IPS DF 6.9 (cell line): ENCODE measurements around the gene BCL2L15.
A peak's percentile ranks its signal among the peaks of the same experiment; 100 is the strongest.

Experiments used
- DNase-seq: peaks from one replicate; pipeline ENCODE4 v3.0.0-alpha.2; 2013; ENCODE audit warnings: low read depth, low spot score
- H3K27ac ChIP-seq: one replicate; pipeline ENCODE4 v1.5.1; 2013; ENCODE audit warnings: low read length, control low read depth
- H3K27me3 ChIP-seq: 2 replicates; pipeline ENCODE4 v1.6.1; 2013; ENCODE audit warnings: mild to moderate bottlenecking, low read length; ENCODE audit not compliant: control insufficient read depth, insufficient read depth
- H3K36me3 ChIP-seq: 2 replicates; pipeline ENCODE4 v1.6.1; 2013; ENCODE audit warnings: low read length; ENCODE audit not compliant: control insufficient read depth, insufficient read depth
- H3K4me1 ChIP-seq: 2 replicates; pipeline ENCODE4 v1.6.1; 2013; ENCODE audit warnings: low read length; ENCODE audit not compliant: control insufficient read depth, insufficient read depth
- H3K4me3 ChIP-seq: 2 replicates; pipeline ENCODE4 v1.5.1; 2013; ENCODE audit warnings: mild to moderate bottlenecking, low read length
- H3K9me3 ChIP-seq: 2 replicates; pipeline ENCODE4 v1.6.1; 2013; ENCODE audit warnings: low read length, inconsistent platforms; ENCODE audit not compliant: control insufficient read depth, insufficient read depth
- WGBS: extraction: QIAGEN DNeasy Blood & Tissue Kit; methylation state at CpG from one replicate; pipeline ENCODE4 v1.1.7; 2013; ENCODE audit warnings: mixed read lengths, missing lambda C conversion rate; ENCODE audit not compliant: insufficient read length, insufficient coverage; 5-methylcytosine and 5-hydroxymethylcytosine counted together

The BCL2L15 gene

DNA sequence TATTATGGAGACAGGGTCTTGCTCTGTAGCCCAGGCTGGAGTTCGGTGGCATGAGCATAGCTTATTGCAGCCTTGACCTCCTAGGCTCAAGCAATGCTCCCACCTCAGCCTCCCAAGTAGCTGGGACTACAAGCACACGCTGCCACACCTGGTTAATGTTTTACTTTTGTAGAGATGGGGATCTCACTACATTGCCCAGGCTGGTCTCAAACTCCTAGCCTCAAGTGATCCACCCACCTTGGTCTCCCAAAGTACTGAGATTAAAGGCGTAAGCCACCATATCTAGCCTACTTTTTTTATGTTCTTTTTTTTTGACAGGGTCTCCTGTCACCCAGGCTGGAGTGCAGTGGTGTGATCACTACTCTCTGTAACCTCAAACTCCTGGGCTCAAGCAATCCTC lies 5.9 kb upstream of the BCL2L15 start:
- Histone ChIP-seq H3K36me3 (no peaks in the 10 kb centered on the region; the same call in 1 of the 2 replicates), H3K27me3 (no peaks in the 10 kb centered on the region), H3K4me3 (no peak overlapping the region), H3K4me1 (no peaks in the 10 kb centered on the region), H3K9me3 (no peaks in the 10 kb centered on the region), H3K27ac (no peak overlapping the region)
- no peak for DNase-seq
- WGBS: no CpG with 5 or more reads among the region's 3 CpGs

DNA sequence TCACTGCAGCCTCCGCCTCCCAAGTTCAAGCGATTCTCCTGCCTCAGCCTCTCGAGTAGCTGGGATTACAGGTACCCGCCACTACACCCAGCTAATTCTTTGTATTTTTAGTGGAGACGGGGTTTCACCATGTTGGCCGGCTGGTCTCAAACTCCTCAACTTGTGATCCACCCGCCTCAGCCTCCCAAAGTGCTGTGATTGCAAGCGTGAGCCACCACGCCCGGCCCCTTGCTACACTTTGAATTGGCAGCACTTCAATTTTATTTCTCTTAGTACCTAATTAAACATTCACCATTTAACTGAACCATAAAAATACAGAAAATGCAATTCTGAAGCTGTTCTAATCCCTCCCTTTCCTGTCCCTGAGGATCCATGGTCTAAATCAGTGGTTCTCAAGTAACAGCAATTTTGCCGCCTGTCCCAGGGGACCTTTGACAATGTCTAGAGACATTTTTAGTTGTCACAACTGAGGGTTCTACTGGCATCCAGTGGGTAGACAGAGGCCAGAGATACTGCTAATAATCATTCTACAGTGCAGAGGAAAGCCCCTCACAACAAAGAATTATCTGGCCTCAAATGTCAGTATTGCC lies 4.3 kb upstream of the BCL2L15 start:
- H3K27ac ChIP-seq: no peak overlapping the region
- DNase-seq: no peak
- H3K4me3 ChIP-seq: no peak overlapping the region
- no peaks in the 10 kb centered on the region for H3K27me3 ChIP-seq
- H3K36me3 ChIP-seq: no peaks in the 10 kb centered on the region; the same call in 1 of the 2 replicates
- no CpG with 5 or more reads among the region's 11 CpGs for WGBS
- H3K4me1 ChIP-seq: no peaks in the 10 kb centered on the region
- no peaks in the 10 kb centered on the region for H3K9me3 ChIP-seq

DNA sequence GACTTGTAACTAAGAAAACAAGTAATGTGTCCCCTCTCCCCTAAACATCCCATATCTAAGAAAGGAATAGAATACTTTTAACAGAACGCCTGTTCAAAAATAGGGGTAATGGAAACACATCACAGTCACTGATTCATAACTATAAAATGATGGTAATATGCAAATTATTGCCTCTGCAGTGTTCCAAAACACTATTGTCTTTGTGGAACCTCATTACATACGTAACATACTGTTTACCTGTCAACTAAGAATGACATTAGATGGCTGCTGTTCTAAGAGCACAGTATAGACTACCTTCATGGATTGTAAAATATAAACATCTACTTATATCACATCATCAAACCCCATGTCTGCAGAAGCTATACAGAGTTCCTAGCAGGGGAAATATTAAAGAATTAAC lies 3.4 kb upstream of the BCL2L15 start:
- DNase-seq: no peak
- WGBS: no CpG with 5 or more reads among the region's 2 CpGs
- Histone ChIP-seq H3K4me3 (no peak overlapping the region), H3K9me3 (no peaks in the 10 kb centered on the region), H3K4me1 (no peaks in the 10 kb centered on the region), H3K27ac (no peak overlapping the region), H3K27me3 (no peaks in the 10 kb centered on the region), H3K36me3 (no peaks in the 10 kb centered on the region; the same call in 1 of the 2 replicates)

DNA sequence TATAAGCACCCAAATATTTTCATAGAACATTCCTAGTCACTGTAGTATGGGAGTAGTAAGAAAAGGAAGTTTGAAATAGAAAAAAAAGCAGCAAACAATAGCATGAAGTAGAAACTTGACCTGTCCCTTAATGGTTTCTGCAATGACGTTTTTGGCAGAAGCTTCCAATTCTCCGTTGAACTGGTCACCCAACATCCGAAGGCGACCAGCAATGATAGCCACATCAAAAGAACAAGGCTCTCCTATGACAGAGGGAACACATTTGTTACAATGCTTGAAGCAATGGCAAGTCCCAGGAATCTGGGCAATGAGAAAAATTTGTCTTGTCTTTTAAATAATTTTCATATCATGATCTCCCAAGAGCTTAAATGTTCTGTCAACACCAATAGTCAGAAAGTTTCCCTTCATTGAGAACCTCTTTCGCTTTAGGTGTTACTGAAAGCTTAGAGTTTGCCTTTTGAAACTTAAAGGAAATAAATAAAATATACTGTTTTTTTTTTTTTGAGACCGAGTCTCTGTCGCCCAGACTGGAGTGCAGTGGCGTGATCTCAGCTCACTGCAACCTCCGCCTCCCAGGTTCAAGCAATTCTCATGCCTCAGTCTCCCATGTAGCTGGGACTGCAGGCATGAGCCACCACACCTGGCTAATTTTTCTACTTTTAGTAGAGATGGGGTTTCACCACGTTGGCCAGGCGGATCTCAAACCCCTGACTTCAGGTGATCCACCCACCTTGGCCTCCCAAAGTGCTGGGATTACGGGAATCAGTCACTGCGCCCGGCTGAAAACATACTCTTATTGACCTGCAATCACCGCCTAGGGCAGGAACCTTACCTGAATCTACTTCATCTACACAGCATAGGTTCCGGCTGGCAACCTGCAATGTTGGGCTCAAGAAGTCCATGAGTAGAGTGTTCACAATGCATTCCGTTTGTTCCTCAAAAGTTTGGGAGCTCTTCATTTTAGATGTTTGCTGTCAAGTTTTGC lies 672 bp downstream of the BCL2L15 start:
- Histone ChIP-seq H3K9me3 (no peaks in the 10 kb centered on the region), H3K4me3 (no peak overlapping the region), H3K27me3 (no peaks in the 10 kb centered on the region), H3K27ac (no peak overlapping the region), H3K36me3 (no peaks in the 10 kb centered on the region), H3K4me1 (no peaks in the 10 kb centered on the region)
- no peak for DNase-seq
- no CpG with 5 or more reads among the region's 17 CpGs for WGBS

- Histone ChIP-seq H3K9me3 (no peaks in the 10 kb centered on the region), H3K36me3 (no peaks in the 10 kb centered on the region), H3K27ac (no peak overlapping the region), H3K4me1 (no peaks in the 10 kb centered on the region), H3K4me3 (no peak overlapping the region), H3K27me3 (no peaks in the 10 kb centered on the region)
- WGBS: no CpG with 5 or more reads among the region's 2 CpGs
- no peak for DNase-seq
Measured at GRCh38 chr1:113881661-113882060, 5.7 kb downstream of the BCL2L15 start.

DNA sequence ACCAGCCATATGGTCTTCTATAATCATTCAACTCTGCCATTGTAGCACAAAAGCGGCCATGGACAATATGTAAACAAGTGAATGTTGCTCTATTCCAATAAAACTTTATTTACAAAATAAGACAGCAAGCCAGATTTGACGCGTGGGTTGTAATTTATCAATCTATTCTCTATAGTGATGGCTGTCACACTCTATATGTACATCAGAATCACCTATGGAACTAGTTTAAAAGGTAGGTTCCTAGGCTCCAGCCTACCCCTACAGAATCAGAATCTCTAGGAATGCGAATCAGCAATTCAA lies 7.7 kb downstream of the BCL2L15 start:
- Histone ChIP-seq H3K4me3 (no peak overlapping the region), H3K36me3 (no peaks in the 10 kb centered on the region), H3K27me3 (no peaks in the 10 kb centered on the region), H3K4me1 (no peaks in the 10 kb centered on the region), H3K27ac (no peak overlapping the region), H3K9me3 (no peaks in the 10 kb centered on the region)
- no peak for DNase-seq
- no CpG with 5 or more reads among the region's 4 CpGs for WGBS

DNA sequence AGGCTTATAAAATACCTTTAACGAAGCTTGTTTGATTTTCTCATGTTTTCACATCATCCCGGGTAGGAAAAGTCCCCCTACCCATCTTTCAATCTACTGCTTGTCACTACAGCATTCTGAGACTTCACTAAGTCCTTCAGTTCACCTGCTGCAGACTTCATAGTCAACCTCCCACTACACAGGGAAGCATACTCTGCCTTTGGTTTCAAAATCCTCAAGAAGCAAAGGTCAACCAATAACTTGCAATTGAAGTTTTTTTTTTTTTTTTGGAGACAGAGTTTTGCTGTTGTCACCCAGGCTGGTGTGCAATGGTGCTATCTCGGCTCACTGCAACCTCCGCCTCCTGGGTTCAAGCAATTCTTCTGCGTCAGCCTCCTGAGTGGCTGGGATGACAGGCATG lies 11.2 kb downstream of the BCL2L15 start:
- H3K4me1 ChIP-seq: no peaks in the 10 kb centered on the region
- DNase-seq: no peak
- WGBS: no CpG with 5 or more reads among the region's 5 CpGs
- no peaks in the 10 kb centered on the region for H3K36me3 ChIP-seq
- H3K27me3 ChIP-seq: no peaks in the 10 kb centered on the region
- no peaks in the 10 kb centered on the region for H3K9me3 ChIP-seq
- no peak overlapping the region for H3K4me3 ChIP-seq
- H3K27ac ChIP-seq: no peak overlapping the region

GRCh38 chr1:113875714-113876113 lies 11.7 kb downstream of the BCL2L15 start:
- H3K27ac ChIP-seq: no peak overlapping the region

DNA sequence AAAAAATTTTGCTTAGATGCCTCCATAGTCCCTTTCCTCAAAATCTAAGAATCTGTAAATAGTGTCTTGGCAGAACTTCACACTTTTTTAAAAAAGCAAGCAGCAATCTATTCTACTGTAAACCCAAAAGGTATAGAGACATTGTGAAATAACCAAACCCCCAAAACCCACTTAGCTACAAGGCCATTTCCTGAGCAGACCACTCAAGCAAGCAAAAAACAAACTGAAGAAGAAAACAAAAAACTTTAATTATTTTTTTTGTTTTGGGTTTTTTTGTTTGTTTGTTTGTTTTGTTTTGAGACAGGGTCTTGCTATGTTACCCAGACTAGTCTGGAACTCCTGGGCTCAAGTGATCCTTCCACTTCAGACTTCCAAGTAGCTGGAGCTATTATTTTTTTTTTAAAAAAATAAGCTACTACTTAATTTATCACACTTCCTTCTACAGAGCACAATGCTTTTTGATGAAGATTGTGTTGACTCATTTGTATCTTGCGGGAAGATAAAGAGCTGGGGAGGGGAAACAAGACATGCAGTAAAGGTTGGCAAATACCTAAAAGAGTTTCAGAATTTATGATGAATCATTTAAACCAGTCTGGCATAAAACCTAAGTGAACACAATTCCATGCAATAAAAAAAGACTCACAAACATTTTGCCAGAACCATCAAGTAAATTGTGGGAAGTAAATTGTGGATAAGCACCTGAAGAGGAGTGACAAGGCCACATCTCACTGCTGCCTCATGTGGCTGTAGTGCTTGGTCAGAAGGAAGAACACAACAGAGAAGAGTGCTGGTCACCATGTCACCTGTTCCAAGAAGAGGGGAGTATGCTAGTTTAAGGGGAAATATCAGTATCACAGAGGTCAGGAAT lies 13.1 kb downstream of the BCL2L15 start:
- no peaks in the 10 kb centered on the region for H3K27me3 ChIP-seq
- WGBS: no CpG with 5 or more reads among the region's 1 CpG
- H3K9me3 ChIP-seq: no peaks in the 10 kb centered on the region
- no peaks in the 10 kb centered on the region for H3K36me3 ChIP-seq
- no peak overlapping the region for H3K4me3 ChIP-seq
- DNase-seq: peak; percentile 18
- no peak overlapping the region for H3K27ac ChIP-seq
- H3K4me1 ChIP-seq: no peaks in the 10 kb centered on the region

More at GRCh38 chr1:113875714-113876113, 11.7 kb downstream of the BCL2L15 start:
- no peaks in the 10 kb centered on the region for H3K36me3 ChIP-seq
- H3K4me1 ChIP-seq: no peaks in the 10 kb centered on the region
- no peak for DNase-seq
- WGBS: no CpG with 5 or more reads among the region's 2 CpGs
- H3K9me3 ChIP-seq: no peaks in the 10 kb centered on the region
- H3K27me3 ChIP-seq: no peaks in the 10 kb centered on the region
- no peak overlapping the region for H3K4me3 ChIP-seq

- no peaks in the 10 kb centered on the region for H3K36me3 ChIP-seq
- H3K27me3 ChIP-seq: no peaks in the 10 kb centered on the region
- H3K27ac ChIP-seq: no peak overlapping the region
- H3K4me3 ChIP-seq: no peak overlapping the region
- no peak for DNase-seq
- no peaks in the 10 kb centered on the region for H3K4me1 ChIP-seq
- no peaks in the 10 kb centered on the region for H3K9me3 ChIP-seq
Measured at GRCh38 chr1:113872219-113872935, 15.0 kb downstream of the BCL2L15 start.
